Naive B cell (primary cell): ENCODE results near the gene AKR1C2. TPM values are rescaled to one million over a fixed set of nuclear protein-coding genes. Genes with fewer than 3 reads are reported as not detected.

ENCODE experiments used
- polyA plus RNA-seq, 6 donors: library from polyadenylated mRNA; unstranded; fragments of 300-500 nt; fragmentation: Illumina TruSeq; gene quantifications; one replicate each; pipeline ENCODE4 v1.2.3, GENCODE V29; 2021; ENCODE audit warnings: low read depth in 6 of 6

Gene AKR1C2
- polyA plus RNA-seq, 6 donors from 2014 or later = not detected

Other genes starting within 250 kb of the AKR1C2 start
- not detected for gene AKR1E2, start 177.7 kb downstream of the AKR1C2 start, polyA plus RNA-seq
- not detected for gene AKR1C1, start 40.4 kb downstream of the AKR1C2 start, polyA plus RNA-seq
- 1 to 10 TPM in 1 of 6 donors, under 1 TPM in 4, not detected in 1; 0.29 to 1.6 (median 0.58) TPM for gene AKR1C3, start 90.6 kb upstream of the AKR1C2 start, polyA plus RNA-seq
- not detected for gene AKR1C8, start 181.3 kb upstream of the AKR1C2 start, polyA plus RNA-seq
- not detected for gene AKR1C4, start 193.0 kb upstream of the AKR1C2 start, polyA plus RNA-seq